Measurements from ENCODE around the gene IL19.

The IL19 gene

GRCh38 chr1:206742719-206743383 is 27.7 kb upstream of the IL19 start:
- H3K9ac ChIP-seq (ENCODE audit: low read depth, low read length), result no peak overlapping the region
- no peak overlapping the region for H3K4me3 ChIP-seq (ENCODE audit: low read depth, low read length)
- H3K36me3 ChIP-seq (ENCODE audit: control insufficient read depth, insufficient read depth, low read length), result no peaks in the 10 kb centered on the region
- H3K4me1 ChIP-seq (ENCODE audit: control insufficient read depth, insufficient read depth, low read length), result peaks cover 6% of the 10 kb centered on the region; the same call in 1 of the 2 replicates
- no peaks in the 10 kb centered on the region for H3K9me3 ChIP-seq (ENCODE audit: control insufficient read depth, insufficient read depth, low read length)
- H3K27me3 ChIP-seq (ENCODE audit: control insufficient read depth, insufficient read depth, low read length), result no peaks in the 10 kb centered on the region
- no peak overlapping the region for H3K27ac ChIP-seq (ENCODE audit: low read depth, low read length)

GRCh38 chr1:206744683-206745082 is 25.9 kb upstream of the IL19 start:
- Histone ChIP-seq H3K36me3 (ENCODE audit: control insufficient read depth, insufficient read depth, low read length) (no peaks in the 10 kb centered on the region), H3K4me1 (ENCODE audit: control insufficient read depth, insufficient read depth, low read length) (peaks cover 2% of the 10 kb centered on the region; the same call in 1 of the 2 replicates), H3K27me3 (ENCODE audit: control insufficient read depth, insufficient read depth, low read length) (no peaks in the 10 kb centered on the region; the same call in 1 of the 2 replicates), H3K9ac (ENCODE audit: low read depth, low read length) (no peak overlapping the region), H3K4me3 (ENCODE audit: low read depth, low read length) (no peak overlapping the region), H3K27ac (ENCODE audit: low read depth, low read length) (no peak overlapping the region), H3K9me3 (ENCODE audit: control insufficient read depth, insufficient read depth, low read length) (no peaks in the 10 kb centered on the region)

- Histone ChIP-seq H3K9me3 (ENCODE audit: control insufficient read depth, insufficient read depth, low read length) (no peaks in the 10 kb centered on the region), H3K4me1 (ENCODE audit: control insufficient read depth, insufficient read depth, low read length) (no peaks in the 10 kb centered on the region), H3K4me3 (ENCODE audit: low read depth, low read length) (no peak overlapping the region), H3K9ac (ENCODE audit: low read depth, low read length) (no peak overlapping the region), H3K27me3 (ENCODE audit: control insufficient read depth, insufficient read depth, low read length) (no peaks in the 10 kb centered on the region; the same call in 1 of the 2 replicates), H3K36me3 (ENCODE audit: control insufficient read depth, insufficient read depth, low read length) (no peaks in the 10 kb centered on the region), H3K27ac (ENCODE audit: low read depth, low read length) (no peak overlapping the region)
These were observed 25.3 kb upstream of the IL19 start for GRCh38 chr1:206745301-206745700.

GRCh38 chr1:206748348-206749030 is 22.1 kb upstream of the IL19 start:
- H3K27me3 ChIP-seq (ENCODE audit: control insufficient read depth, insufficient read depth, low read length), result no peaks in the 10 kb centered on the region; the same call in 1 of the 2 replicates
- H3K4me3 ChIP-seq (ENCODE audit: low read depth, low read length), result no peak overlapping the region
- H3K9me3 ChIP-seq (ENCODE audit: control insufficient read depth, insufficient read depth, low read length), result no peaks in the 10 kb centered on the region
- no peak overlapping the region for H3K9ac ChIP-seq (ENCODE audit: low read depth, low read length)
- H3K36me3 ChIP-seq (ENCODE audit: control insufficient read depth, insufficient read depth, low read length), result no peaks in the 10 kb centered on the region
- no peak overlapping the region for H3K27ac ChIP-seq (ENCODE audit: low read depth, low read length)
- H3K4me1 ChIP-seq (ENCODE audit: control insufficient read depth, insufficient read depth, low read length), result peaks cover 3% of the 10 kb centered on the region; the same call in 1 of the 2 replicates

GRCh38 chr1:206751891-206752290 is 18.7 kb upstream of the IL19 start:
- Histone ChIP-seq H3K27me3 (ENCODE audit: control insufficient read depth, insufficient read depth, low read length) (no peaks in the 10 kb centered on the region; the same call in 1 of the 2 replicates), H3K9ac (ENCODE audit: low read depth, low read length) (no peak overlapping the region), H3K27ac (ENCODE audit: low read depth, low read length) (no peak overlapping the region), H3K4me1 (ENCODE audit: control insufficient read depth, insufficient read depth, low read length) (peaks cover 3% of the 10 kb centered on the region; the same call in 1 of the 2 replicates), H3K4me3 (ENCODE audit: low read depth, low read length) (no peak overlapping the region), H3K9me3 (ENCODE audit: control insufficient read depth, insufficient read depth, low read length) (no peaks in the 10 kb centered on the region), H3K36me3 (ENCODE audit: control insufficient read depth, insufficient read depth, low read length) (no peaks in the 10 kb centered on the region)

- no peaks in the 10 kb centered on the region for H3K9me3 ChIP-seq (ENCODE audit: control insufficient read depth, insufficient read depth, low read length)
- H3K4me3 ChIP-seq (ENCODE audit: low read depth, low read length), result no peak overlapping the region
- H3K36me3 ChIP-seq (ENCODE audit: control insufficient read depth, insufficient read depth, low read length), result no peaks in the 10 kb centered on the region
- H3K4me1 ChIP-seq (ENCODE audit: control insufficient read depth, insufficient read depth, low read length), result peaks cover 3% of the 10 kb centered on the region; the same call in 1 of the 2 replicates
- H3K27me3 ChIP-seq (ENCODE audit: control insufficient read depth, insufficient read depth, low read length), result no peaks in the 10 kb centered on the region; the same call in 1 of the 2 replicates
- no peak overlapping the region for H3K9ac ChIP-seq (ENCODE audit: low read depth, low read length)
- no peak overlapping the region for H3K27ac ChIP-seq (ENCODE audit: low read depth, low read length)
These were observed 18.1 kb upstream of the IL19 start for GRCh38 chr1:206752481-206752880.

GRCh38 chr1:206753141-206753540 is 17.4 kb upstream of the IL19 start:
- Histone ChIP-seq H3K27ac (ENCODE audit: low read depth, low read length) (no peak overlapping the region), H3K9me3 (ENCODE audit: control insufficient read depth, insufficient read depth, low read length) (no peaks in the 10 kb centered on the region)

GRCh38 chr1:206754011-206754410 is 16.6 kb upstream of the IL19 start:
- H3K9ac ChIP-seq (ENCODE audit: low read depth, low read length), result no peak overlapping the region
- H3K27ac ChIP-seq (ENCODE audit: low read depth, low read length), result no peak overlapping the region
- no peaks in the 10 kb centered on the region for H3K36me3 ChIP-seq (ENCODE audit: control insufficient read depth, insufficient read depth, low read length)
- H3K4me1 ChIP-seq (ENCODE audit: control insufficient read depth, insufficient read depth, low read length), result peaks cover 3% of the 10 kb centered on the region; the same call in 1 of the 2 replicates
- H3K27me3 ChIP-seq (ENCODE audit: control insufficient read depth, insufficient read depth, low read length), result no peaks in the 10 kb centered on the region; the same call in 1 of the 2 replicates
- no peak overlapping the region for H3K4me3 ChIP-seq (ENCODE audit: low read depth, low read length)
- no peaks in the 10 kb centered on the region for H3K9me3 ChIP-seq (ENCODE audit: control insufficient read depth, insufficient read depth, low read length)

More at GRCh38 chr1:206753141-206753540, 17.4 kb upstream of the IL19 start:
- H3K4me1 ChIP-seq (ENCODE audit: control insufficient read depth, insufficient read depth, low read length), result peaks cover 3% of the 10 kb centered on the region; the same call in 1 of the 2 replicates
- no peaks in the 10 kb centered on the region for H3K36me3 ChIP-seq (ENCODE audit: control insufficient read depth, insufficient read depth, low read length)
- no peak overlapping the region for H3K4me3 ChIP-seq (ENCODE audit: low read depth, low read length)
- H3K9ac ChIP-seq (ENCODE audit: low read depth, low read length), result no peak overlapping the region
- no peaks in the 10 kb centered on the region; the same call in 1 of the 2 replicates for H3K27me3 ChIP-seq (ENCODE audit: control insufficient read depth, insufficient read depth, low read length)

- Histone ChIP-seq H3K4me3 (ENCODE audit: low read depth, low read length) (no peak overlapping the region), H3K9ac (ENCODE audit: low read depth, low read length) (no peak overlapping the region), H3K36me3 (ENCODE audit: control insufficient read depth, insufficient read depth, low read length) (no peaks in the 10 kb centered on the region), H3K27me3 (ENCODE audit: control insufficient read depth, insufficient read depth, low read length) (no peaks in the 10 kb centered on the region), H3K27ac (ENCODE audit: low read depth, low read length) (no peak overlapping the region), H3K9me3 (ENCODE audit: control insufficient read depth, insufficient read depth, low read length) (no peaks in the 10 kb centered on the region), H3K4me1 (ENCODE audit: control insufficient read depth, insufficient read depth, low read length) (no peaks in the 10 kb centered on the region)
These were observed 12.9 kb upstream of the IL19 start for GRCh38 chr1:206757524-206758266.

- Histone ChIP-seq H3K4me3 (ENCODE audit: low read depth, low read length) (no peak overlapping the region), H3K36me3 (ENCODE audit: control insufficient read depth, insufficient read depth, low read length) (no peaks in the 10 kb centered on the region), H3K27ac (ENCODE audit: low read depth, low read length) (no peak overlapping the region), H3K9ac (ENCODE audit: low read depth, low read length) (no peak overlapping the region), H3K27me3 (ENCODE audit: control insufficient read depth, insufficient read depth, low read length) (no peaks in the 10 kb centered on the region), H3K9me3 (ENCODE audit: control insufficient read depth, insufficient read depth, low read length) (no peaks in the 10 kb centered on the region), H3K4me1 (ENCODE audit: control insufficient read depth, insufficient read depth, low read length) (no peaks in the 10 kb centered on the region)
These were observed 10.0 kb upstream of the IL19 start for GRCh38 chr1:206760590-206760989.

Measured in HUES48 (cell line).